HG03064 (cell line): ENCODE results near the gene PIK3C3.
"Not testable (repeated sequence)": the region's sequence is repeated elsewhere in the genome, so short reads cannot be mapped to it uniquely, and the experiment has no call there.

Experiments
- ATAC-seq: cut with Tn5 transposase; IDR thresholded peaks from one replicate; pipeline ENCODE4 v1.9.1; 2021; ENCODE audit warnings: low read depth; ENCODE audit not compliant: unreplicated experiment

Gene PIK3C3

DNA sequence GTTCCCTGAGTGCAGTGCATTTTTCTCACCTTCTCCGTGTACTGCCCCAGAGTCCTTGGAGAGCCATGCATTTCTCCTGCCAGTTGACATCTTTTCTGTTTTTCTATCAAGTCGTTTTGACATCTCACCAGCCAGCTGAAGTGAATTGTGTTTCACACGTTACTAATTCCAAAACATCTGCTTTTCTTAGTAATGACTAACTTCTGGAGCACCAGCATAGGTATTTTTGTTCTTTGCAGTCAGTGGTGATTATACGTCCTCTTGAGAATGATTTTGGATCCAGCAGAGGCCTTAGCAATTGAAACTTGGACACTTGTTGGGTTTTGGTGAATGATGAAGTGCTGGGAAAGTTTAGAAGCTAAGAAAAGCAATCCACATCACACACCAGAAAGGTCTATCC lies 112.5 kb downstream of the PIK3C3 start:
- no peak for ATAC-seq

DNA sequence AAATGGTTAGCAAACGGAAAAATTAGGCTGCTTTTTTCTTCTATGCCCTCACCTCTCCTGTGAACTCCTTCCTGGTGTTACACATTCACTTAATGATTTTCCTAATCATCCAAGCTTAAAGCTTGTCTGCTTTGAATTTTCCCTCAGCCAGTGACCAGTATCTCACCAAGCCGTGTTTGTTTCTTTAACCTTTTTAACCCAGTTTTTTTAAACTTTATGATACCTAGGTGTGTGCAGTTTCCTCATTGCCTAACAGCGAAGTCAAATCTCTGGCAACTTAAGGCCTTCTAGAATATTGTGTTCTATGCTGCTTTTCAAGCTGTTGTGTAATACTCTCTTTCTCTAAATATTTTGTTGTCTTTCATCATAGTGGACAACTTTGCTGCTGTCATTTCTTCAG lies 113.0 kb downstream of the PIK3C3 start:
- ATAC-seq = no peak

DNA sequence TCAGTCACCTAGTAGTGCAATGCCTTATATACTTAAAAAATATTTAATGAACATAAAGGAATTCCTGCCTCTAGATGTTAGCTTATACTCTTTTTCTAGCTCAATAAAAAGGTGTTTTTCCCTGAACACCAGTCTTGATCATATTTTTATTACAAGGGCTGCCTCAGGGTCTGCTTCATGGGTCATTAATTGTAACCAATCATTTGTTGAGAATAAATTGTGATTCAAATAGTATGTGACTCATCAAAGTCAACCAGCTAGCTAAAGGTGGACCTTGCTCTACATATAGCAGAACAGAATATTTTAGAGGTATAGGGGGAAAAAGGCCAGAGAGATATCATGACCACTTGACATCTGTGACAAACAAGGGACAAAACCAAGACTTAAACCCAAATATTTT lies 114.0 kb downstream of the PIK3C3 start:
- ATAC-seq = no peak

DNA sequence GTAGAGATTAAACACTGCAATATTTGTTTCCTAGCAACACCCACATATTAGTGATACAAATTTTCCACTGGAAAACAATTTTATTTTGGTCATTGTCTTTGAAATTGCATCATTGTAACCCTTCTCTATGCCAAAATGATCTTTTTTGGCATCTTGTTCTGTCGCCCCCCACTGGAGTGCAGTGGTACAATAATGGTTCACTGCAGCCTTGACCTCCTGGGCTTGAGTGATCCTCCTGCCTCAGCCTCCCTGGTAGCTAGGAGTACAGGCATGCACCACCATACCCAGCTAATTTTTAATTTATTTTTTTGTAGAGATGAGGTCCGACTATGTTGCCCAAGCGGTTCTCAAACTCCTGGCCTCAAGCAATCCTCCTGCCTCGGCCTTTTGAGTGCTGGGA lies 117.4 kb downstream of the PIK3C3 start:
- ATAC-seq = no peak

DNA sequence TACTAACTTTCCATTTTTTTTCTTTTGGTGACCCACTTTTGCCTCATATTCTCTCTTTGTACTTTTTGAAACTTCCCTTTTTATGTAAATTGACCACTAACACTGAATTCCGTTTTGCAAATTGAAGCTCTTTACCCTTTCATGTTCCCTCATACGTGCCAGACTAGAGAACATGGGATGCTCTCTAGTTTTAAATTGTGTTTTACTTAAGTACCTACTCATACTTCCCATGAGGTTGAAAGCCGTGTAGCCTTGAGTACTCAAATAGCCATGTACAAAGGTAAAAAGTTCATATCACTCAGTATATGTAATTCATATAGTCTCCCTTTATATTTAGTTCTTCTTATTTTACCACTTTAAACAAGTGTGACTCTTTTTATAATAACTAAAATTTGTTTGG lies 119.7 kb downstream of the PIK3C3 start:
- no peak for ATAC-seq

DNA sequence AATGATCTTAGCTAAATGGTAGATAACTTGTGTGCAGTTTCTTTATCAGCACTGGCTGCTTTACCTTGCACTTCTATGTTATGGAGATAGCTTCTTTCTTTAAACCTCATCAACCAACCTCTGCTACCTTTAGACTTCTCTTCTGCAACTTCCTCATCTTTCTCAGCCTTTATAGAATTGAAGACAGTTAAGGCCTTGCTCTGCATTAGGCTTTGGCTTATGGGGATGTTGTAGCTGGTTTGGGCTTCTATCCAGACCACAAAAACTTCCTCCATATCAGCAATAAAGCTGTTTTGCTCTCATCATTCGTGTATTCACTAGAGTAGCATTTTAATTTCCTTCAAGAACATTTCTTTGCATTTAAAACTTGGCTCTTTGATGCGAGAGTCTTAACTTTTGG lies 123.7 kb downstream of the PIK3C3 start:
- ATAC-seq = no peak

DNA sequence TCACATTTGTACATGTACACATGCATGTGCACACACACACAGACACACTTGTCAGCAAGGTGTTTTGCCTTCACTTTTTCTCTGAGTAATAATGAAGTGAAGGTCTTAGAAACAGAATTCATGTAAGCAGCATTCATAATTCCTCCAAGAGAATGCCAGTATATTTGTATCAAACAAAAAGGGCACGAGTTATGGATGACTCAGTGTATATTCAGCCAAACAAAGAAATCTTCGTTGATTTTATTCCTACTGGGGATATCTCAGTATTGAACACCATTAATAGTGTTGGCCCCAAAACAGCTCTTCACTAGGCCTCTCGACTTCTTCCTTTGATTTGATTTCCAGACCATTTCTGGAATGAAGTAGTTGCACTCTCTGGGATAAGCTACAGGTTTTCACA lies 125.3 kb downstream of the PIK3C3 start:
- ATAC-seq = no peak

DNA sequence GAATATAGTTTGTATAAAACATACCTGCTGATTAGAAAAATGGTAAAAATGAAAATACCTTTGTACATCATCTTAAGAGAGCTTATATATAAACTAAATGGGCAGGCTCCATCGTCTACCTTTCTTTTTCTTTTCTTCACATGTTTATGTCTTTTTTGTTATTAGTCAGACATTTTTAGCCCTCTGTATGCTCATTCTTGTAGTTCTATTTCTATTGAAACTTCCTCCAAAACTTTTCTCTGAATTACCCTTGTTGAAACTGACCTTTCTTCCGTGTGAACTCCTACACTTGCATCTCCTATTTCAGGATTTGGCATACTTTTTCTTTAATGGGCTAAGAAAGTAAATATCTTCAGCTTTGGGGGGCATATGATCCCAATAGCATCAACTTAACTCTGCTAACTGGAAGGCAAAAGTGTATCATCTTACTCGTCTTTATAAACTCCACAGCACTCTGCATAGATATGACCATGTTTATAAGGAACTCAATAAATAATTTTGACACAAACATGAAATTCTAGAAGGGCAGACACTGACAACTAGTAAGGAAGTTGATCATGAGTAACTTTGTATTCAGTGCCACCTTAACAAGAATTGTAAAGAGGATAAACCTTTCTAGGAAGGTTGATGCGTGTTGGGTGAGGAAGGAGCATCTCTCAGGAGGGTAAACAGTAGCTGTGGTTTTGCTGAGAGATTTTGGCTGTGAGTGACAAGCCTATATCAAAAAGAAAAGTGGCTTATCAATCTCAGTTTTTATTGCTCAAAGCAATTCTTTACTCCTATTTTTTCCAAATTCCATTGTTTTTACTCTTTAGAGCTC lies 127.6 kb downstream of the PIK3C3 start:
- no peak for ATAC-seq

DNA sequence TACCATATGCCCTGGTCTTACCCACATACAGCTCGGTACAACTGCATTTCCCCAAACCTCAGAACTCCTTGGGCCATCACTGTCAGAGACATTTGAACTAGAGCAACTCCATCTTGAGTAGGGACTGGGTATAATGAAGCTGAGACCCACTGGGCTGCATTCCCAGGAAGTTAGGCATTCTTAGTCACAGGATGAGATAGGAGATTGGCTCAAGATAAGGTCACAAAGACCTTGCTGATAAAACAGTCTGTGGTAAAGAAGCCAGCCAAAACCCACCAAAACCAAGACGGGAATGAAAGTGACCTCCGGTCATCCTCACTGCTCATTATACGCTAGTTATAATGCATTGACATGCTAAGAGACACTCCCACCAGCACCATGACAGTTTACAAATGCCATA lies 131.3 kb downstream of the PIK3C3 start:
- ATAC-seq = no peak

DNA sequence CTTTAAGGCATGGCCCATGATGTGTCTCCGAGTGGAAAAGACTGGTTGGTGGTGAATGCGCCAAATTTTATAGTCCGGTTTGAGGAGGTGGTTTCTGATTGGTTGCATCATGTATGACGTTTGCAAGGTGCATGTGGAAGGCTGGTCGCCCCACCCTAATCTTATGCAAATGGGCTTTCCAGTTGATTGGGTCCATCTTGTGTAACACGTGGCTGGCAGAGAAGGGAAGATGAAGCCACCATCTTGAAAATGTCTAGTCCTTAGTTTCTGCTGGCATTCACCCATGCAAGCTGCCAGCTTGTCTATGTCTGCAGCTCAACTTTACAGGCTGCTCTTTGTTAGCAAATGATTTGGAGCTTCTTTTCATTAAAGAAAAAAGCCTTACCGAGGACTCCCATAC lies 132.2 kb downstream of the PIK3C3 start:
- no peak for ATAC-seq

DNA sequence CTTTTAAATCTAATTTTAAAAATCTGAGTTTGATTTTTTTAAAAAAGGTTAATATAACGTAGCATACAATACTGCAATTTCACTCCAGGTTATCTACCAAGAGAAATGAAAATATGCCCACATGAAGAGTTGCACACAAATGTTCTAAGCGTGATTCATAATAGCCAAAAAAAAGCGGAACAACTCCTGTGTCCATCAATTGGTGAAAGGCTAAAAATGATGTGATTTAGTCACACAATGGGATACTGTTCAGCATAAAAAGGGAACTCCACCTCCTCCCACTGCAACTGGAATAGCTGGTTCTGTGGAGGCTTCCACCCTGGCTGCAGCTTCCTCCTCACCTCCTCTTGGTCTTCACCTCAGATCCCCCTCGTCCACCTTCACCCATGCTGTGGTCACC lies 132.8 kb downstream of the PIK3C3 start:
- no peak for ATAC-seq

DNA sequence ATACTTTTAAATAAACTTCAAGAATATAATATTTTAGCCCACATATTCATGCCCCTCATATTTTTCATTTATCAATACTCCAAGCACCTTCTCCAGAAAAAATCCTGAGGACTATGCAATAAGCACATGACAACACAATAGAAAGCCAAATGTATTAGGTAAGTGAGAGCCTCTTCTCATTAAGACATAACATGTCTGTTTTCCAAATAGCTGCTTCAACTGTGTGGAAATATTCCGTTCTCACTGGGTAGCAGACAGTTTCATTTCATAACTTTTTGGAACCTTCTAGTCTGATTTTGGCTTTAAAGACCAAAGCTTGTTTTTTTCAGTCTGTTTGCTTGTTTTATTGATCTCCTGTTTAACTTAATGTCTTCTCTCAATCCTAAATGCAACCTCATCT lies 137.8 kb downstream of the PIK3C3 start:
- ATAC-seq = no peak

DNA sequence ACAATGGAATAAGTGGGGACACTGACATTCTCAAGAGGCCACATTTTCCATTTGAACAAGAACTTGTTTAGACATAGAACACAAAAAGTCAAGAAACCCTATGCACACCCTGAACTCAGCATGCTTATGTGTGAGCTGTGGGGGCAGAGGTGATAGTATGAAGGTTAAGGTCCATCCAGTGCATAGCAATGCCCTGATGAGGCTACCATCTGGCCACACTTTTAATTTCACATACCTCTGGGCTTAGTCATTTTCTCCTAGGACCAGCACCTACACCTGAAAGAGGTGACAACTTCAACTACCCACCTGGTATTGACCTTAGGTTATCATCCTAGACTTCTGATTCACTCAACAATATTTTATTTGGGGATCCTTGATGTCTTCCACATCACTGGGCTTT lies 139.8 kb downstream of the PIK3C3 start:
- no peak for ATAC-seq

DNA sequence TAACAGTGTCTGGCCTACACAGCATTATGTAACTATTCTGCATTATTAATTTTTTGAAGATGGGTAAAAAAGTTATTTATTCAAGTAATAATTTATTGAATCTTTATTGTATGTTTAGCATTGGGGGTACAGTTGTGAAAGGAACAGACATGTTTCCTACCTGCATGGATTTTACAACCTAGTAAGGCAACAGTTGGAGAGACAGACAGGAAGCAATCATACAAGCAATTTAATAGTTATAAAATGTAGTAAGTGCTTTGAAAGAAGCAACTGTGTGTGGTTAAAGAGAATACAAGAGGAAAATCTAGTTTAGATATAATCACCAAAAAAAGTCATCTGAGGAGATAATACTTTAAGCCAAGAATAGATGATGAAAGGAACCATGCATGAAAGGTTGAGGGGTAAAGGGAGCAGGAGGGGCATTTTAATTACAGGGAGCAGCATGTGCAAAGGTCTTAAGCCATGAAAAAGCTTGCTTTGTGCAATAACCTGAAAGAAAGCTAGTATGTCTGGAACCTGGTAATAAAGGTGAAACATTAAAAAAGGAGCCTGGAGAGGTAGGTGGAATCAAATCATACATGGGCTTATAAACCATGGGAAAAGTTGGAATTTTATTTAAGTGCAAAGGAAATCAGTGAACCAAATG lies 140.8 kb downstream of the PIK3C3 start:
- no peak for ATAC-seq

DNA sequence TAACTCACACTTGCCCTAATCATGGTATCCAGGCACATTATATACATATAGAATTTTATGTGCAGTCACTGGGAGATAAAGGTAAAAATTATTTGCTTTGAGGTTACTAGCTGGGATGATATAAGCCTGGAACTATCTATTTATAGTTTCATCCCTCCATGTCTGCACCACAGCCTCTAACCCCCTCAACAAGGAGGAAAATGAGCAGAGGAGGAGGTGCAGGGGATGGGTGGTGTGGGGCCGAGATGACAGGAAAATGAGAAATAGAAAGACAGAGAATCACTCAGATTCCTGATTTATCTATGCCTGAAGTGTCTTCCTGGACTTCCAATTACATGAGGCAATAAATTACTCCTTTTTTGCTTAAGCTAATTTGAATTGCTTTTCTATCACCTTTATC lies 145.2 kb downstream of the PIK3C3 start:
- no peak for ATAC-seq

DNA sequence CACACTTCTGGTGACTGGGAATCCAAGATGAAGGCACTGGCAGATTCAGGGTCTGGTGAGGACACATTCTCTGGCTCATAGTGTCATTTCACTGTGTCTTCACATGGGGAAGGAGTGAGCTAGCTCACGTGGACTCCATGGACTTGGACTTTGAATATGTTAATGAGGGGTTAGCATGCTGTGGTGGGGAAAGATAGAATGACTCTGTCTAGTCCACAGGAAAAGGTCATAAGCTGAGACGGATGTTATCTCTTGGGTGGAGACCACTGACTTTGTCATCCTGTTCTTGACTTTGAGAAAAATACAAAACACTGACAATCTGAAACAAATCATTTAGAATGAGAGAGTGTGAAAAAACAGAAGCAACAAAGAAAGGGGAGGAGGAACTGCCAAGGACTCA lies 145.9 kb downstream of the PIK3C3 start:
- ATAC-seq = no peak

DNA sequence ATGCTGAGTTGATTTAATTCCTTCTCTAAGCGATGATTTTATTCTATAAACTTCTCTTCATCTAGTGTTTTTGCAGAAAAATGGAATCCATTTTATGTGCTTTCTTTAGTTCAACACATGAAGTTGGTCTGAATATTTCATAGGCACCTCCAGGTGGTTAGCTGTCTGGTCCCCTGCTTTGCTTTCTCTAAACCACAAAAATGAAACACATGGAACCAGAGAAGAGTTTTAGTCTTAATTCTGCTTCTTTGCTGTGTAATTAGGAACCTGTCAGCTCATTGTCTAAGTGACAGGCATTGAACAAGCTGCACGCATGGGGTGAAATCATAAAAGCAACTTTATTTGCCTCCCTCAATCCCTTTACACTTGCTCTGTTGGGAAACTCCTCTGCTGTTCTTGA lies 150.4 kb downstream of the PIK3C3 start:
- ATAC-seq = no peak

DNA sequence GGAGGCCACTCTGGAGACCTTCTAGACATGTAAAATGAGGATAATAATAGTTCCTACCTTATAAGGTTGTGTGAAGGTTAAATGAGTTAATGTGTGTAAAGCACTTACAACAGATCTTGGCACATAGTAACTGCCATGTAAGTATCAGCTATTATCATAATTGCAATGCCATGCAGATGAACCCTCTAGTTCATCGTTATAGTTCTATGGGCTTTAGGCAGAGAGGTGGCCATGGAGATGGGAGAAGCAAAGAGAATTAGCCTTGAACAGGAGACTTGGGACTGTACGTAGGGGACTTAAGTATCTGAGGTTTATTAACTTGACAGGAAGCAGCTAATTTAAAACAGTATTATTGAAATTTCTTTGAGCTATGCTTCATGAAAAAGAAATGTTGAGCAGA lies 151.8 kb downstream of the PIK3C3 start:
- no peak for ATAC-seq

DNA sequence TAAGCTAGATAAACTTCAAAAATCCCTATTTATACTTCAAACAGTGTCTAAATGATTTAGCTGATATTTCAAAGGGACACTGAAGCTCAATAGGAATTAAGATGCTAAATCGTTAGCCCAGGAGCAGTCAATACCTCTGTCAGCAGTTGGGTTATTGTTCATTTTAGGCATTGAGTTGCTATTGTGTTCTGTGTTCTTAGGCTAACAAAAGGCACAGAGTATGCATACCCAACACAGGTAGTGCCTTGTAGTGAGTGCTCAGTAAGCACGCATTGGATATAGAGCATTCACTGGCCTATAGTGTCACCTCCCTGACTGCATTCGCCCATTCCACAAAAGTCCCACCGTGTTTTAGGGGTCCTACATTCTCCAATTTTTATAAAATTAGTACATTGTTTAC lies 152.3 kb downstream of the PIK3C3 start:
- ATAC-seq = no peak

DNA sequence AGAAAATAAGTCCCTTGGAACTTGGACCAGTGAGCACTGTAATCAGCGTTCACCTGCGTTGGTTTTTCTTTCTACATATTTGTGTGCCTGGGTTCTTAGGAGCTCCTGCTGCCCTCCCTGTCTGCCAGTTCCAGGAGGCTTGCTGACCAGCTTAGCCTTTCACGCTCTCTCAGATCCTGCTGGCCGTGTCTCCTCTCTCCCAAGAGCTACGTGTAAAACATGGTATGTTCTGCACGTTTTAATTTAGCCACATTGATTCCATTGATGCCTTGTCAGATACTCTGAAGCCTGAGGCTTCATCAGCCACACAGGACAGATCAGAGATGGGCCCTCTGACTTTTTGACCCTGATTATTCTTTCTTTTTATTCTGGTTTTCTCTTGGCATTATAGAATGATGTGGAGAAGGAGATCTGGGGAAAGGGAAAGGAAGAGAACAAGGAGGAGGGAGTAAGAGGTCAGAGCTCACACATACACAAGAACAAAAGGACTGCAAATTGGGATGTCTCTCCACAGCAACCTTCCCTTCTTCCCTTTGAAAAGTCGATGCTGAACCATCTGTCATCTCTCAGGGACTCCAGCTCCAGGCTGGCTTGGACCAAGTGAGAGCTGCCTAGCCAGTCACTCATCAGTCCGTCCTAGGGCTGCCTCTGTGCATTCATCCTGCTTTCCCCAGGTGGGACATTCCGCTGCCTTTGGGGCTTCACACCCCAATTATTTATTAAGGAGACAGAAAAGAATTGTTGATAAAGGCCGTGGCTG lies 152.8 kb downstream of the PIK3C3 start:
- no peak for ATAC-seq

DNA sequence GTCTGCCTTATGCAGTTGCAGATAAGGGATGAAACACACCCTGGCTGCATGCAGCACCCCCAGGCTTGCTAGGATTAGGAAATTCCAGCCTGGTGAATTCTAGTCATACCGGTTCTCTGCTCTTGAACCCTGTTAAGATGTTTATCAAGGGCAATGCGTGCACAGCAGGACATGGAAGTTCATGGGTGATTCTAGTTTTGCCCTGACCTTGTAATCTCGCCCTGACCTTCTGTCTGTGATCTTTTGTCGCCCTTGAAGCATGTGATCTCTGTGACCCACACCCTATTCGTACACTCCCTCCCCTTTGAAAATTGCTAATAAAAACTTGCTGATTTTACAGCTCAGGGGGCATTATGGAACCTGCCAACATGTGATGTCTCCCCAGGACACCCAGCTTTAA lies 157.1 kb downstream of the PIK3C3 start:
- not testable (repeated sequence) for ATAC-seq
